CD4-positive, alpha-beta T cell treated with Interleukin-10 for 1 hour (primary cell): ENCODE data around the gene ZNF860.
"Not testable (repeated sequence)": the region's sequence is repeated elsewhere in the genome, so short reads cannot be mapped to it uniquely, and the experiment has no call there.

Source experiments
- DNase-seq: peaks from one replicate; pipeline ENCODE4 v3.0.0-alpha.2; 2020

ZNF860 gene

DNA sequence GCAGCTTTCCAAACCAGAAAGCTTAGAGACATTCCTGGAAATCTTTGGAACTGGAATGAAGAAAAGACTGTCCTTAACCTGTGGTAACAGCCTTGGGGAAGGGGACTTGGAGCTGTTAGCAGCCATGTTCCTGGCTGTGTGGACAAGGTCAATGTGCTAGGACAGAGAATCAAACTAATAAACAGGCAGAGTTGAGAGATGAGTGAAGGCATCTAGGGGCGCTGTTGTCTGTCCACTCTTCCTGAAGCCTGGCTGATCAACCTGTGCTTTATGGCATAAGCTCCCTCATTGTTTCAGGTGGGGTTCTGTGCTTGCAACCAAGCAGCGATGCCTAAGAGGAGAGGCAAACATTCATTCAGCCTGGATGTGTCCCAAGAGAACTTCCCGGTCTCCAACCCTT, 19.3 kb downstream of the ZNF860 start:
- DNase-seq = no peak

GRCh38 chr3:32002561-32003368, 21.2 kb downstream of the ZNF860 start:
- no peak for DNase-seq

DNA sequence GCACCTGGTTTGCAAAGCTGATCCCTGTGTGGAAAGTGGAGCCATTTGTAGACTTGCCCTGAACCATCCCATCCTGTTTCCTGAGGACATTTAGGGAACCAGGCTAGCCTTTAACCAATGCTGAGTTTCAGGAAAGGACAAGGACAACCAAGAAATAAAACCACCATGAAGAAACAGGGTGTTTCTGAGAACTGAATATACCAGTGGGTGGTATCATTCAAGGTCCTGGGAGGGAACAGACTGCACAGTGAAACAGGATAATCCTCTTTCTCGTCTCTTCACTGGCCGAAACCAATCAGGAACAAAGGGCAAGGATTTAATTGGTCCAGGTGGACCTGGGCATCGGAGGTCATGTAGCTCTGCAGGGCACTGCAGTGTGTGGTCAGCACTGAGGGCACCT, 21.8 kb downstream of the ZNF860 start:
- DNase-seq = no peak

DNA sequence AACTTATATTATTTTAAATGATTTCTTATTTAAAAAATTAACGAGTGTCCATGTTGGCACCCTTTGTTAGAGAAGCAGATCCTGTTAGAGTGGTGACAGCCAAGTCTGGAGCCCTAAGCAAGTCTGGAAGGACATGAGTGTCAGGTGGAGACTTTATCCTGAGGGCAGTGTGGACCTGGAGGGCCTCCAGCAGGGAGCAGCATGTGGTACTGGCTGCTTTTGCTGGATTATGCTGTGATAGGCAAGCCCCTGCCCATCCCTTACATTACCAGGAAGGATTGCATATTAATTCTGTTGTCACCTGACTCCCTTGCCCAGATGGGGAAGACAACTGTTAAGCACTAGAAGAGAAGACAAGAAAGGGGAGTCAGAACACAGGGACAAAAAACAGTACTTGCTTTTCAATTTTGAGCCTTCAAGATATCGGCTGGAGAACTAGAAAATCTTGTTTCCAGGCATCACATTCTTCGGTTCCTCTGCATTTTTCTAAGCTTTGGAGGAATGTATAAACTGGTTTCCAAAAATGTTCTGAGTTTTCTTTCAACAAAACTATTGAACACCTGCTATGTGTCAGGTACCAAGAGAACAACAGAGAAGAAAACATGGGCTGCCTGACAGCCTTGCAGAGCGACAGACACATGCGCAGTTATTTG, 22.7 kb downstream of the ZNF860 start:
- no peak for DNase-seq

DNA sequence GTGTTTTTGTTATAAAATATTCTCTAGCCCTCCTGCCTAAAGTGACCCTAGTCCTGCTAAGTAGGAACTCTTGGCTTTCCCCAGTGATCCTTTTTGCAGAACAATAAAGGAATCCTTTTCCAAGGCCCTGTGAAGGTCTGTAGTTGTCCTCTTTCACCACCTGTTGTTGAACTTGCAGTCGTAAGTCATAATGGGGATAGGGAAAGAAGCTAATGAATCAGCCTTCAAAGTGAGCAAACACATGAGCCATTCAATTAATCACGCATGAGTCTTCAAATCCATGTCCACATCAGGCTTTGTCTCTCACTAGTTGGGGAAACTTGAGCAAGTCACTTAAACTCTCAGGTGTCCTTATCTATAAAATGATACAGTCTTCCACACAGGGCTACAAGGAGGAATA, 27.6 kb downstream of the ZNF860 start:
- no peak for DNase-seq

- no peak for DNase-seq
Observed at GRCh38 chr3:32009957-32010356, 28.4 kb downstream of the ZNF860 start.

DNA sequence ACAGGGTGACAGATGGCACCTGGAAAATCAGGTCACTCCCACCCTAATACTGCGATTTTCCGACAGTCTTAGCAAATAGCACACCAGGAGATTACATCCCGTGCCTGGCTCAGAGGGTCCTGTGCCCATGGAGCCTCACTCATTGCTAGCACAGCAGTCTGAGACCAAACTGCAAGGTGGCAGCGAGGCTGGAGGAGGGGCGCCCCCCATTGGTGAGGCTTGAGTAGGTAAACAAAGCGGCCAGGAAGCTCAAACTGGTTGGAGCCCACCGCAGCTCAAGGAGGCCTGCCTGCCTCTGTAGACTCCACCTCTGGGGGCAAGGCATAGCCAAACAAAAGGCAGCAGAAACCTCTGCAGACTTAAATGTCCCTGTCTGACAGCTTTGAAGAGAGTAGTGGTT, 29.1 kb downstream of the ZNF860 start:
- DNase-seq = not testable (repeated sequence)

GRCh38 chr3:32015638-32016037, 34.1 kb downstream of the ZNF860 start:
- not testable (repeated sequence) for DNase-seq

GRCh38 chr3:32017286-32017685, 35.7 kb downstream of the ZNF860 start:
- DNase-seq = no peak

- peak; percentile 52 for DNase-seq
Observed at GRCh38 chr3:32018757-32019564, 37.4 kb downstream of the ZNF860 start.

DNA sequence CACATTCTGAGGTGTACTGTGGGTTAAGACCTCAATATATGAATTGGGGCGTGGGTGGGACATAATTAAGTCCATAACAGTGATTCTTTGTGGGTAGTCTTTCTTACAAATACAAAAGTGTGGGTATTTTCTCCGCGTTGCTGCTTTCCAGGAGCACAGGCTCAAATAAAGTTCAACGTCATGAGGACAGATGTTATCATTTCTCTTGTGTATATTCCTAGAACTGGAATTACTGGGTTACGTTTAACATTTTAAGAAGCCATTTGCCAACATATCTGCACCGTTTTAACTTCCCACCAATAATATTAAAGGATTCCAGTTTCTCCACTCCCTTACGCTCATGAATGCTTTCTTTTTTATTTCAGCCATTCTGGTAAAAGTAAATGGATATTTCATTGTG, 39.6 kb downstream of the ZNF860 start:
- DNase-seq = no peak

- no peak for DNase-seq
Observed at GRCh38 chr3:32021748-32022147, 40.2 kb downstream of the ZNF860 start.

DNA sequence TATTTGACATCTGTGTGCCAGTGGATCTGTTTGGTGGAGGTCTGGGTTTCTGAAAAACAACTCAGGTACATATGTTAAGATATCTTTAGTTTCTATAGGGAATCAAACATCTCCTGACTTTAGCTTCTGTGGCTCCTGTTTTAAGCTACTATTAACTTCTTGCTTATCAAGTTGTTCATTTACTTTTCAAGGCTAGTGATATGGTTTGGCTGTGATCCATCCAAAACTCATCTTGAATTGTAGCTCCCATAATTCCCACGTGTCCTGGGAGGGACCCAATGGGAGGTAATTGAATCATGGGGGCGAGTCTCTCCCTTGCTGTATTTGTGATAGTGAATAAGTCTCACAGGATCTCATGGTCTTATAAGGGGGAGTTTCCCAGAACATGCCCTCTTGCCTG, 41.4 kb downstream of the ZNF860 start:
- DNase-seq = no peak

DNA sequence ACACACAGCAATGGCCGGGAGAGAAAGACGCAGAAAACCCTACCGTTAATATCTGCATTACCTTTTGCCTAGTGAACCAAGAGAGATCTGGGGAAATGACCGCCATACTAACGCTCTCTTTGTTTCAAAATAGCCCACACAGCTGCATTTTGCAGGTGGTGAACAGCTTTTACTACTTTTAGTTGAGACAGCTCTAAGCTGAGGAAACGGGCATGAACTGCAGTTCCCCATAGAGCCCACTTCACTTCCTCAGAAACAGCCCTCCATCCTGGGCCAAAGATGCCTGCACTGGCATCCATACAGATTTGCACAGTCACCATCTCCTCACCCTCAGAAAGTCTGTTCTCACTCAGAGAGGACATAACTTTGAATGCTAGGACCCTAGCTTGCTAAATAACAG, 45.0 kb downstream of the ZNF860 start:
- DNase-seq = no peak

- DNase-seq = no peak
Observed at GRCh38 chr3:32037932-32038267, 56.4 kb downstream of the ZNF860 start.

GRCh38 chr3:32041316-32041715, 59.8 kb downstream of the ZNF860 start:
- no peak for DNase-seq
